ENCODE measurements around the gene CLCN7. TPM values are rescaled to one million over a fixed set of nuclear protein-coding genes. Genes with fewer than 3 reads are reported as not detected.
A peak's percentile ranks its signal among the peaks of the same experiment; 100 is the strongest.

The CLCN7 gene
- total and polyA plus RNA-seq, 2 of the 13 experiments (the other 11 are each of a cell fraction or from before 2014, with no cell fraction given) = 24.6 to 25.1 TPM

- TF ChIP-seq ETS1 (CRISPR knock-in tag; IDR thresholded peaks at IDR 0.05) (no peak), RFXANK (CRISPR knock-in tag; IDR thresholded peaks at IDR 0.05) (no peak), ZNF326 (CRISPR knock-in tag; IDR thresholded peaks at IDR 0.05; ENCODE audit: borderline replicate concordance) (no peak), ZNF136 (CRISPR knock-in tag; IDR thresholded peaks at IDR 0.05; ENCODE audit: low read depth) (no peak), GABPB1 (CRISPR knock-in tag; IDR thresholded peaks at IDR 0.05) (peak; percentile 41), HMG20B (CRISPR knock-in tag; conservative IDR thresholded peaks at IDR 0.05) (no peak), ZNF138 (CRISPR knock-in tag; IDR thresholded peaks at IDR 0.05; ENCODE audit: low read depth) (no peak), GTF3A (CRISPR knock-in tag; conservative IDR thresholded peaks at IDR 0.05) (no peak), TRIM24 (CRISPR knock-in tag; IDR thresholded peaks at IDR 0.05) (no peak), ZNF564 (CRISPR knock-in tag; IDR thresholded peaks at IDR 0.05) (no peak), CBFB (CRISPR knock-in tag; IDR thresholded peaks at IDR 0.05) (no peak), ZBTB3 (CRISPR knock-in tag; IDR thresholded peaks at IDR 0.05; ENCODE audit: borderline replicate concordance, low read depth) (no peak), ZNF772 (CRISPR knock-in tag; IDR thresholded peaks at IDR 0.05) (no peak), ARID3A (IDR thresholded peaks at IDR 0.05; ENCODE audit: low read depth, low read length) (no peak), ZNF782 (CRISPR knock-in tag; IDR thresholded peaks at IDR 0.05; ENCODE audit: borderline replicate concordance) (no peak), ZNF160 (CRISPR knock-in tag; IDR thresholded peaks at IDR 0.05) (no peak), ZNF468 (CRISPR knock-in tag; IDR thresholded peaks at IDR 0.05) (no peak), ZNF652 (CRISPR knock-in tag; IDR thresholded peaks at IDR 0.05; ENCODE audit: borderline replicate concordance, low read depth) (peak; percentile 70; the same call in 1 of the 2 replicates), U2AF2 (IDR thresholded peaks at IDR 0.05; ENCODE audit: low read depth, low read length) (no peak), SALL1 (CRISPR knock-in tag; IDR thresholded peaks at IDR 0.05) (peak; percentile 20), FOSL2 (CRISPR knock-in tag; IDR thresholded peaks at IDR 0.05) (no peak), TFAP4 (IDR thresholded peaks at IDR 0.05; ENCODE audit: borderline replicate concordance, low read depth) (no peak), SNAI1 (CRISPR knock-in tag; IDR thresholded peaks at IDR 0.05; ENCODE audit: borderline replicate concordance) (no peak), ATAD3A (CRISPR knock-in tag; IDR thresholded peaks at IDR 0.05) (no peak), ZBTB38 (CRISPR knock-in tag; IDR thresholded peaks at IDR 0.05) (0 out of 2 replicates have a peak, but pooled peaks have one; percentile 32), ZNF569 (CRISPR knock-in tag; IDR thresholded peaks at IDR 0.05; ENCODE audit: borderline replicate concordance) (no peak), SIX1 (CRISPR knock-in tag; IDR thresholded peaks at IDR 0.05; ENCODE audit: borderline replicate concordance) (no peak), ZSCAN30 (CRISPR knock-in tag; IDR thresholded peaks at IDR 0.05) (no peak), JUNB (CRISPR knock-in tag; IDR thresholded peaks at IDR 0.05; ENCODE audit: borderline replicate concordance) (no peak), CEBPG (CRISPR knock-in tag; IDR thresholded peaks at IDR 0.05) (no peak), ZFP62 (CRISPR knock-in tag; IDR thresholded peaks at IDR 0.05) (no peak)
Observed at GRCh38 chr16:1435921-1436697, 38.7 kb downstream of the CLCN7 start (continued).
